Measurements from ENCODE around the gene ZNF667. TPM values are rescaled to one million over a fixed set of nuclear protein-coding genes. Genes with fewer than 3 reads are reported as not detected.
A peak's percentile ranks its signal among the peaks of the same experiment; 100 is the strongest.

ZNF667 gene
- total and polyA plus RNA-seq, 11 donors: 1.9 to 7.7 (median 4.7) TPM

DNA sequence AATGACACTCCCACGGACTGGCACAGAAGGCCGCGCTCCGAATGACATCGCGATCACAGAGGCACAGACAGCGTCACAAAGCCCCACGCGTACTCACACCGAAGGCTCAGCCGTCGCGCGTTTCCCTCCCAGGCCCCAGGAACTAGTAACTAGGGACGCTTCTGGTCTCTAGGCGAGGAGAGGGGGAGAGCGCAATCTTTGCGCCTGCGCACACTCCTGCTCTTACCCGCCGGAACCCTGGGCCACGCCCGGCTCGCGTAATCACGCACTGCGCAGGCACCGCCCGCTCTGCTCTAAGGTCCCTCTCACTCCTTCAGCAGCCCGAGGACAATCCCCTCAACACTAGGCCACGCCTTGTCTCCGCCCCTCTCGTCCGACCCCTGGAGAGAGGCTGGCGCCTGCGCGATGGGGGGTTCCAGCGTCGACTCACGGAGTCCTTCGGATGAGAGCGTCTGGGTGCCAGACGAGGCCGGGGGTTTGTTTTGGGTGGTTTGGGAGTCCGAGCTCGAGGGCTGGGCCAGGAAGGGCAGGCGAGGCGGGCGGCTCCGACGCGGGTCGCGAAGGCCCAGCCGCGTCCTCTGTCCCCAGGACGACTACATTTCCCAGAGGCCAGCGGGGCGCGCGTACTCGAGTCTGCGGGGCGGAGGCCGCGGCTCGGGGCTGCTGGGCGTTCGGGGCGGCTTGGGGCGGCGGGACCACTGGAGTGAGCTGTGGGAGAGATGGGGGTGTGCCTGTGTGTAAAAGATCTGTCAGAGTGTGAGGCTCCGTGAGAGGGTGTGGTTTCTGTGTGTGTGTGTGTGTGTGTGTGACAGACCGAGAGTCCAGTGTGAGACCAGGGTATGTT lies 30.5 kb upstream of the ZNF667 start, which contains the start of gene ZNF471:
ZNF471 (plus strand) TSS at position 410 of the 844 bp plus-strand sequence. CDS start 3,717 bp downstream, outside the sequence.
- intact Hi-C loops (cut with DNase I): loop anchor here in 6 of 10 donors (1.0 to 10.0 kb wide), 7 partner anchors 29 to 165 kb away; partner anchors contain the start of genes ZNF582 (in 2 of the 6), ZFP28 (in 1 of the 6) and ZNF835 (in 1 of the 6)
- WGBS, 4 donors: 0 to 1% (median 0%) methylated on average over 52 to 74 of the region's 74 CpGs
- DNase-seq: peak; percentile 99 to 100 (median 99)
- Histone ChIP-seq H3K4me1 (peaks cover 0 to 13% (median 6%) of the 10 kb centered on the region in 12 donors), H3K27ac (peak within 1 kb of the TSS; percentile 90 to 100 (median 98)), H3K27me3 (no peaks in the 10 kb centered on the region), H3K9me3 (peaks cover 0 to 51% (median 0%) of the 10 kb centered on the region in 12 donors), H3K4me3 (peak within 1 kb of the TSS; percentile 35 to 87 (median 73)), H3K36me3 (peaks cover 0 to 13% (median 0%) of the 10 kb centered on the region in 9 donors)
- ATAC-seq: peak; percentile 100
- TF ChIP-seq CTCF (IDR thresholded peaks at IDR 0.05) (no peak), POLR2A (IDR thresholded peaks at IDR 0.05) (peak in 1 of 2 donors; percentile 62)

DNA sequence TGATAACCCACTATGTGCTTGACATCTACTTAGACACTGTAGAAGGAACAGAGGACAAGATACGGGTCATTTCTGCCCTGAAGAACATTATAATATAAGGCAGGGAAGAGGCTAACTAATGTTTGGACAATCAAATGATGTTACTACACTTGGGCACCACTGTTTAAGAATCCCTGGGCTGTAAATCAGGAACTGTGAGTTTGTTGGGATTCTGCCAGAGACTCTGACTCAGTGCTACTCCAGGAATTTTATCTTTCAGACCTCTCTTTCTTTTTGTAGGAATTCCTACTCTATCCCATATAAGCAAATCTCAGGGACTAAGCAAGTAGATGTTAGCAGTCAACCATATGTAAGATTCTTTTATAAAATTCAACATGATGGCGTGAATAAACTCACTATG lies 27.4 kb upstream of the ZNF667 start:
- no peak for ATAC-seq
- intact Hi-C loops (cut with DNase I): loop anchor here in 3 of 10 donors (10.0 kb wide), 2 partner anchors 110 to 160 kb away; partner anchors contain the start of gene ZNF582 (in 2 of the 3)
- H3K4me3 ChIP-seq: no peak overlapping the region
- DNase-seq: no peak
- WGBS, 4 donors: 91 to 97% (median 96%) methylated on average over 2 of the region's 2 CpGs
- H3K9me3 ChIP-seq: peaks cover 0 to 52% (median 0%) of the 10 kb centered on the region in 12 donors
- H3K4me1 ChIP-seq: peaks cover 0 to 13% (median 6%) of the 10 kb centered on the region in 12 donors
- H3K27ac ChIP-seq: no peak overlapping the region
- no peaks in the 10 kb centered on the region for H3K27me3 ChIP-seq
- TF ChIP-seq POLR2A (IDR thresholded peaks at IDR 0.05) (no peak), CTCF (IDR thresholded peaks at IDR 0.05) (no peak)
- H3K36me3 ChIP-seq: no peaks in the 10 kb centered on the region

- Histone ChIP-seq H3K27ac (no peak overlapping the region), H3K27me3 (no peaks in the 10 kb centered on the region), H3K9me3 (peaks cover 0 to 77% (median 7%) of the 10 kb centered on the region in 12 donors), H3K4me1 (peaks cover 0 to 5% (median 0%) of the 10 kb centered on the region in 12 donors), H3K36me3 (peaks cover 0 to 26% (median 21%) of the 10 kb centered on the region in 9 donors), H3K4me3 (no peak overlapping the region)
- no peak for DNase-seq
- intact Hi-C loops (cut with DNase I): no loop called here
- 66 to 76% (median 73%) methylated on average over 3 of the region's 3 CpGs for WGBS, 4 donors
- ATAC-seq: no peak
- no peak for TF ChIP-seq CTCF (IDR thresholded peaks at IDR 0.05)
- TF ChIP-seq POLR2A (IDR thresholded peaks at IDR 0.05): no peak
Measured at GRCh38 chr19:56491399-56491798, 14.3 kb upstream of the ZNF667 start.
